Measurements from ENCODE around the gene POU6F1. TPM values are rescaled to one million over a fixed set of nuclear protein-coding genes. Genes with fewer than 3 reads are reported as not detected.
A peak's percentile ranks its signal among the peaks of the same experiment; 100 is the strongest.

The POU6F1 gene
- total RNA-seq, 2 donors from 2014 or later: 6.2 to 9.6 TPM

DNA sequence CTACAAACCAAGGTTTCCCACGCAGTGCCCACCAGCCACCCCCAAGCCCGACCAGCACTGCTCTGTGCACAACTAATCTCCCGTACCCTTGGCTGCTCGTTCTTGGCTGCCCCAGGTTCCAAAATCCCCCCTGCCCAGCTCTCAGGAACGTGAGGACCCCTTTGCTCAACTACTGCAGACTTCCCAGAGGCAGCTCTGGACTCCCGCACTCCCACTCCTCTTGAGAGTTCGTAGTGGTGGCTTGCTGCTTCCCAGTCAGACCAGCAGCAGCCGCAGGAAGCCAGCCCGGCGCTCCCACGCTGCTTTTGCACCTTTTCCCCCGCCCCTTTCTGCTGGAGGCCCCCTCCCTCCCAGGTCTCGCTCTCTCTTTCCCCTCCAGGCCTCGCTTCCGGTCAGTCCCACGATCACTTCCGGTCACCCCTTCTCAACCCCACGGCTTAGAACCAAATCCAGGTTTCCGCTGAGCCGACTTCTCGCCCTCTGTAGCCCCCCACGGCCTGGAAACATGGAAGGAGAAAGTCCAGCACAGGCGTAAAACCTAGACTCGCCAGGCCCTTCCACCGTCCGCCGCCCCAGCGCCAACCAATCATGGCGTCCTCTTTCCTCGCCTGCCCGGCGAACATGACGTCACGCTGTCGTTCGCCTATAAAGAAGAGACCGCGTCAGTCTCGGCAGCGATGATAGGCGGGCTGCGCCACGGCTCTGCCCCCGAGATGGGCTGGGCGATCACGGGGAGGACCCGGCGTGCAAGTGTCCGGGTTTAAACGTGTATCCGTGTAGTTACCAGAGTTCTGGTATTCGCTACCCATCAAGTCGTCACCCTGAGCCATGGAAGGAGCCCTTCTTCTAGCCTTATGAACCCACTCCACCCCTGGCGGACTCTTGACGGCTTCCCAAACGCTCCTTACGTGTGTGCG lies 45.1 kb downstream of the POU6F1 start, which contains the start of gene TFCP2:
Gene TFCP2 (minus strand): TSS at position 621 of the 917 bp plus-strand sequence. CDS start 713 bp downstream, outside the sequence.
- peak; percentile 96 to 97 (median 96) for DNase-seq
- TF ChIP-seq, protein P1, sequence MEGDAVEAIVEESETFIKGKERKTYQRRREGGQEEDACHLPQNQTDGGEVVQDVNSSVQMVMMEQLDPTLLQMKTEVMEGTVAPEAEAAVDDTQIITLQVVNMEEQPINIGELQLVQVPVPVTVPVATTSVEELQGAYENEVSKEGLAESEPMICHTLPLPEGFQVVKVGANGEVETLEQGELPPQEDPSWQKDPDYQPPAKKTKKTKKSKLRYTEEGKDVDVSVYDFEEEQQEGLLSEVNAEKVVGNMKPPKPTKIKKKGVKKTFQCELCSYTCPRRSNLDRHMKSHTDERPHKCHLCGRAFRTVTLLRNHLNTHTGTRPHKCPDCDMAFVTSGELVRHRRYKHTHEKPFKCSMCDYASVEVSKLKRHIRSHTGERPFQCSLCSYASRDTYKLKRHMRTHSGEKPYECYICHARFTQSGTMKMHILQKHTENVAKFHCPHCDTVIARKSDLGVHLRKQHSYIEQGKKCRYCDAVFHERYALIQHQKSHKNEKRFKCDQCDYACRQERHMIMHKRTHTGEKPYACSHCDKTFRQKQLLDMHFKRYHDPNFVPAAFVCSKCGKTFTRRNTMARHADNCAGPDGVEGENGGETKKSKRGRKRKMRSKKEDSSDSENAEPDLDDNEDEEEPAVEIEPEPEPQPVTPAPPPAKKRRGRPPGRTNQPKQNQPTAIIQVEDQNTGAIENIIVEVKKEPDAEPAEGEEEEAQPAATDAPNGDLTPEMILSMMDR (IDR thresholded peaks at IDR 0.05): peak in 3 of 7 experiments; percentile 3 to 8 (median 3)
- peak; percentile 30 to 80 (median 77) for TF ChIP-seq POLR2A (IDR thresholded peaks at IDR 0.05)
- peak; percentile 98 for ATAC-seq
- peaks cover 15% of the 10 kb centered on the region for H3K4me1 ChIP-seq
- WGBS, 2 donors: 1% methylated on average over 42 to 57 of the region's 58 CpGs
- peak within 1 kb of the TSS; percentile 30 to 42 for H3K4me3 ChIP-seq
- H3K36me3 ChIP-seq (replicated peaks in 1 of 2; ENCODE audit: insufficient read depth in 1 of 2, low read depth in 2 of 2): no peaks in the 10 kb centered on the region
- H3K27ac ChIP-seq: peak within 1 kb of the TSS; percentile 86 to 100 (median 98)
- no peaks in the 10 kb centered on the region for H3K9me3 ChIP-seq
- H3K27me3 ChIP-seq: no peaks in the 10 kb centered on the region
- intact Hi-C loops (cut with DNase I): no loop called here

GRCh38 chr12:51171884-51172514 lies 45.9 kb downstream of the POU6F1 start:
- intact Hi-C loops (cut with DNase I): no loop called here
- H3K27ac ChIP-seq: peak overlapping the region; percentile 86 to 100 (median 98)
- DNase-seq: peak in 3 of 4 donors; percentile 10 to 18 (median 17)
- H3K27me3 ChIP-seq: no peaks in the 10 kb centered on the region
- no peaks in the 10 kb centered on the region for H3K36me3 ChIP-seq (replicated peaks in 1 of 2; ENCODE audit: insufficient read depth in 1 of 2, low read depth in 2 of 2)
- peak overlapping the region; percentile 30 to 42 for H3K4me3 ChIP-seq
- H3K9me3 ChIP-seq: no peaks in the 10 kb centered on the region
- peak; percentile 2 for ATAC-seq
- 2% methylated on average over 11 to 16 of the region's 16 CpGs for WGBS, 2 donors
- peaks cover 15% of the 10 kb centered on the region for H3K4me1 ChIP-seq
- TF ChIP-seq POLR2A (IDR thresholded peaks at IDR 0.05): no peak
- TF ChIP-seq, protein P1 (IDR thresholded peaks at IDR 0.05): no peak

DNA sequence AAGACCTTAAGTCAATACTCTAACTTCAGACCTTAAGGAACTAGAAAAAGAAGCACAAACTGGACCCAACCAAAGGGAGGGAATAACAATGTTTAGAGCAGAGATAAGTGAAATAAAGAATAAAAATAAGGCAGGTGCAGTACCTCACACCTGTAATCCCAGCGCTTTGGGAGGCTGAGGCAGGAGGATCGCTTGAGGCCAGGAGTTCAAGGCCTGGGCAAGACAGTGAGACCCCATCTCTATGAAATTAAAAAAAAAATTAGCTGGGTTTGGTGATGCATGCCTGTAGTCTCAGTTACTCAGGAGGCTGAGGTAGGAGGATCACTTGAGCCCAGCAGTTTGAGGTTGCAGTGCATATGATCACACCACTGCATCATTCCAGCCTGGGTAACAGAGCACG lies 54.1 kb downstream of the POU6F1 start:
- WGBS, 2 donors: 83 to 93% methylated on average over 3 of the region's 3 CpGs

DNA sequence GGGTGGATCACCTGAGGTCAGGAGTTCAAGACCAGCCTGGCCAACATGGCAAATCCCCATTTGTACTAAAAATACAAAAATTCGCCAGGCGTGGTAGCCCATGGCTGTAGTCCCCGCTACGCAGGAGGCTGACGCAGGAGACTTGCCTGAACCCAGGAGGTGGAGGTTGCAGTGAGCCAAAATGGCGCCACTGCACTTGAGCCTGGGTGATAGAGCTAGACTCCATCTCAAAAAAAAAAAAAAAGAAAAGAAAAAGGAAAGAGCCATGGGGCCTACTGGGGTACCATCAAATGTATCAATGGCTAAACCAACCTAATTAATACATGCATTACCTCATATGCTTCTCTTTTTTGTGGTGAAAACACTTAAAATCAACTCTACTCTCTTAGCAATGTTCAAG lies 55.6 kb downstream of the POU6F1 start:
- Histone ChIP-seq H3K4me3 (no peak overlapping the region), H3K4me1 (no peaks in the 10 kb centered on the region), H3K27ac (no peak overlapping the region), H3K9me3 (no peaks in the 10 kb centered on the region), H3K36me3 (replicated peaks in 1 of 2; ENCODE audit: insufficient read depth in 1 of 2, low read depth in 2 of 2) (no peaks in the 10 kb centered on the region), H3K27me3 (no peaks in the 10 kb centered on the region)
- no peak for TF ChIP-seq POLR2A (IDR thresholded peaks at IDR 0.05)
- TF ChIP-seq, protein P1 (IDR thresholded peaks at IDR 0.05): no peak
- DNase-seq: no peak
- no peak for ATAC-seq
- intact Hi-C loops (cut with DNase I): no loop called here
- 94 to 95% methylated on average over 6 of the region's 6 CpGs for WGBS, 2 donors

More for the DNA sequence above, 54.1 kb downstream of the POU6F1 start:
- TF ChIP-seq, protein P1 (IDR thresholded peaks at IDR 0.05): no peak
- no peak for TF ChIP-seq POLR2A (IDR thresholded peaks at IDR 0.05)
- Histone ChIP-seq H3K4me3 (no peak overlapping the region), H3K36me3 (replicated peaks in 1 of 2; ENCODE audit: insufficient read depth in 1 of 2, low read depth in 2 of 2) (no peaks in the 10 kb centered on the region), H3K4me1 (no peaks in the 10 kb centered on the region), H3K27me3 (no peaks in the 10 kb centered on the region), H3K27ac (no peak overlapping the region), H3K9me3 (no peaks in the 10 kb centered on the region)
- DNase-seq (no peak), ATAC-seq (no peak)
- intact Hi-C loops (cut with DNase I): no loop called here
